Urinary bladder (tissue), 4 donors: ENCODE measurements around the gene TYK2. TPM values are rescaled to one million over a fixed set of nuclear protein-coding genes. Genes with fewer than 3 reads are reported as not detected.
A peak's percentile ranks its signal among the peaks of the same experiment; 100 is the strongest.
"Not testable (repeated sequence)": the region's sequence is repeated elsewhere in the genome, so short reads cannot be mapped to it uniquely, and the experiment has no call there.

ENCODE experiments used
- DNase-seq: peaks from one replicate; pipeline ENCODE4 v3.0.0-alpha.2; 2015; ENCODE audit errors: extremely low spot score
- H3K27ac ChIP-seq: one replicate; pipeline ENCODE4 v1.5.1; 2013; ENCODE audit warnings: low read depth, mild to moderate bottlenecking, moderate library complexity
- H3K36me3 ChIP-seq: one replicate; pipeline ENCODE4 v1.6.1; 2013; ENCODE audit warnings: mild to moderate bottlenecking, moderate library complexity; ENCODE audit not compliant: insufficient read depth
- H3K4me1 ChIP-seq: one replicate; pipeline ENCODE4 v1.6.1; 2013; ENCODE audit warnings: mild to moderate bottlenecking, moderate library complexity; ENCODE audit not compliant: insufficient read depth
- H3K4me3 ChIP-seq: one replicate; pipeline ENCODE4 v1.5.1; 2013; ENCODE audit warnings: low read depth, low read length
- WGBS: extraction: QIAGEN DNeasy Blood & Tissue Kit; methylation state at CpG from one replicate; pipeline ENCODE4 v1.1.7; 2013; 5-methylcytosine and 5-hydroxymethylcytosine counted together
- polyA plus RNA-seq: library from polyadenylated mRNA; stranded (reverse); fragments of 200-250 nt; gene quantifications from one replicate; pipeline ENCODE4 v1.2.3, GENCODE V29; 2013
- total RNA-seq: library from RNA; depleted of rRNA; stranded (reverse); fragments of >200 nt; gene quantifications from one replicate; pipeline ENCODE4 v1.2.3, GENCODE V29; 2014
- donor health status: healthy with polysubstance abuse.
- donor health status: healthy.

The TYK2 gene
- total and polyA plus RNA-seq, 2 donors = 55.5 to 72.1 TPM

GRCh38 chr19:10417541-10418234 is 37.3 kb upstream of the TYK2 start:
- Histone ChIP-seq H3K4me3 (no peak overlapping the region), H3K4me1 (peaks cover 1% of the 10 kb centered on the region), H3K36me3 (no peaks in the 10 kb centered on the region), H3K27ac (no peak overlapping the region)
- 9% methylated on average over 30 of the region's 30 CpGs for WGBS
- DNase-seq = no peak

GRCh38 chr19:10416380-10417257 is 36.2 kb upstream of the TYK2 start:
- DNase-seq = no peak
- no peak overlapping the region for H3K27ac ChIP-seq
- H3K4me3 ChIP-seq = peak overlapping the region; percentile 24
- H3K36me3 ChIP-seq = no peaks in the 10 kb centered on the region
- peaks cover 1% of the 10 kb centered on the region for H3K4me1 ChIP-seq
- WGBS = 3% methylated on average over 67 of the region's 67 CpGs

- DNase-seq = no peak
- H3K36me3 ChIP-seq = no peaks in the 10 kb centered on the region
- peaks cover 1% of the 10 kb centered on the region for H3K4me1 ChIP-seq
- H3K27ac ChIP-seq = no peak overlapping the region
- 5% methylated on average over 9 of the region's 9 CpGs for WGBS
- H3K4me3 ChIP-seq = peak overlapping the region; percentile 24
These were observed 35.7 kb upstream of the TYK2 start for GRCh38 chr19:10416083-10416379.

- WGBS = 76% methylated on average over 13 of the region's 13 CpGs
- no peak for DNase-seq
- no peaks in the 10 kb centered on the region for H3K4me1 ChIP-seq
- no peak overlapping the region for H3K4me3 ChIP-seq
- no peaks in the 10 kb centered on the region for H3K36me3 ChIP-seq
- no peak overlapping the region for H3K27ac ChIP-seq
These were observed 32.0 kb upstream of the TYK2 start for GRCh38 chr19:10412257-10412977.

- H3K4me1 ChIP-seq, H3K4me3 ChIP-seq, DNase-seq, H3K27ac ChIP-seq, H3K36me3 ChIP-seq: not testable (repeated sequence)
- 74% methylated on average over 5 of the region's 5 CpGs for WGBS
These were observed 30.9 kb upstream of the TYK2 start for GRCh38 chr19:10411224-10411623.

DNA sequence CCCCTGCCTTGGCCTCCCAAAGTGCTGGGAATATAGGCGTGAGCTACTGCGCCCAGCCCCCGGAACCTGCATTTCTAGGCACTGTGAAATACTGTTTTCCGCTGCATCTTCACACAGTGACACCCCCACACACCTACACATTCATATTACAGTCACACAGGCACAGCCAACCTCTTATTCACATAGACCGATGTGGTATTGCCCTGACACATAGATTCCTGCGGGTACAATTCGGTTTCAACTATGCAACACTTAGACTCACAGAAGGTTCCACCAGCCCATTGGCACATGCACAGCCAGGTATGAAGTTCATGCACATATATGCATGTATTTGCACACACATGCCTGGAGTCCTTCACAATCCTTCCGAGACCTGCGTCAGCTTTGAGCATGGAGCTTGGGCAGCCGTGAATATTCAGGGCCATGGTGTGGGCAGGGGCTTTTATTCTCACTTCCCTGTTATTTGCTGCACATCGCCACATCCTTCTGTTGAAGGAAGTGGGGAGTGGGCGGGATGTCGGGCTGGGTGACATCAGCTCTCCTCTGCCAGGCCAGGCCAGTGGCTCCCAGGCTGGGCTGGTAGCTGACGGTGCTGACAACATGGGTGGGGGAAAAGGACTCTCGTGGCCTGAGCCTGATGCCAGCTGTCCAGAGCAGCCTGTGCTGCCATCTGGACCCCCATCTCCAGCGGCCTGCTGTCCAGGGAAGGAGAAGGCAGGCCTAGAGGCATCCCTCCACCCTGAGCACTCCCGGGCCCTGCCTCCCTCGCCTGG is 28.3 kb upstream of the TYK2 start:
- DNase-seq = no peak
- 61% methylated on average over 18 of the region's 18 CpGs for WGBS

GRCh38 chr19:10407096-10407495 is 26.7 kb upstream of the TYK2 start:
- H3K36me3 ChIP-seq = no peaks in the 10 kb centered on the region
- H3K4me1 ChIP-seq = no peaks in the 10 kb centered on the region
- no peak overlapping the region for H3K27ac ChIP-seq
- no peak for DNase-seq
- no peak overlapping the region for H3K4me3 ChIP-seq

More for the DNA sequence above, 28.3 kb upstream of the TYK2 start:
- no peak overlapping the region for H3K4me3 ChIP-seq
- H3K36me3 ChIP-seq = no peaks in the 10 kb centered on the region
- no peak overlapping the region for H3K27ac ChIP-seq
- no peaks in the 10 kb centered on the region for H3K4me1 ChIP-seq

- 78% methylated on average over 6 of the region's 6 CpGs for WGBS
- no peak for DNase-seq
- Histone ChIP-seq H3K4me1 (no peaks in the 10 kb centered on the region), H3K36me3 (no peaks in the 10 kb centered on the region), H3K4me3 (no peak overlapping the region), H3K27ac (no peak overlapping the region)
These were observed 25.8 kb upstream of the TYK2 start for GRCh38 chr19:10406191-10406590.

DNA sequence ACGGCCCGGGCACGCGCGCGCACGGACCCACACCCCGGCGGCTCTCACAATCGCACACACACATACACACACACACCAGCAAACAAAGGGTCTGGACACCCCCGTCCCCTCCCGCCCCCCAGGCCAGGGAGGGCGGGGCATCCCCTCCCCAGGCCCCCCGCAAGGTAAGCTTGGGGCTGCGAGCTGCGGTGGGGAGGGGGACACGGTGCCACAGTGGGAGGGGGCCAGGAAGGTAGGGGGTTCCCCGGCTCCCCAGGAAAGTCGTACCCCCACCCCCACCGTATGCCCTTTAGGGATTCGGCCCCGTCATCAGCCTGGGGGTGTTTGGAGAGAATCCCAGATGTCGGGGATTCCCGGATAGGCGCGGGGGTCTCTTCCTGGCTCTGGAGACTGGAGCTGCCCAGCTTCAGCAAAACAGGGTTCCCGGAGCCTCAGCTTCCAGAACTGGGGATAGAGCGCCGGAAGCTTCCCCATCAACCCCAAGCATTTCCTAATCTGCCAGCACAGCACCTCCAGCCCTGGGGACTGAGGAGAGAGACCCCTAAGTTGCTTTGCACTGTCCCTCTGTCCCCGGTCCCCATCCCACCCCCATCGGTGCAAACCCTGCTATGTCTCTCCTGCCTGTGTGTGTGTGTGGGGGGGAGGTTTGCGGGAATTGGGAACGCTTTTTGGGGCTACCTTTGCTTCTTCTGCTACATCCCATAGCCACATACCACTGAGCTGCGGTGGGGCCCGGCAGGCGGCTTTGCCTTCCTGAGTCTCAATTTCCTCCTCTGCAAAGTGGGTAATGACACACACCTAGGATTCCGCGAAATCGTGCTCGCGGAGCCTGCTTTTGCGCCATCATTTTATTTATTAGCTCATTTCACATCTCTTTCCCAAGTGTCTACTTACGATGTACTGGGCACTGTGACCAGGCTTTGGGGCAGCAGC is 24.8 kb upstream of the TYK2 start:
- Histone ChIP-seq H3K36me3 (no peaks in the 10 kb centered on the region), H3K27ac (no peak overlapping the region), H3K4me1 (no peaks in the 10 kb centered on the region), H3K4me3 (no peak overlapping the region)
- DNase-seq = no peak
- 4% methylated on average over 43 of the region's 43 CpGs for WGBS

- WGBS = under 1% methylated on average over 69 of the region's 69 CpGs
- peak; percentile 91 for DNase-seq
- H3K27ac ChIP-seq = peak within 1 kb of the TSS; percentile 60
- peak within 1 kb of the TSS; percentile 76 for H3K4me3 ChIP-seq
- no peaks in the 10 kb centered on the region for H3K36me3 ChIP-seq
- H3K4me1 ChIP-seq = no peaks in the 10 kb centered on the region
These were observed 23.0 kb upstream of the TYK2 start, which contains the start of gene CDC37 for GRCh38 chr19:10403137-10404021. Gene CDC37, minus strand, starts transcription at chr19:10403542. Its CDS starts 63 bp downstream, at chr19:10403479.

GRCh38 chr19:10402441-10403038 is 22.2 kb upstream of the TYK2 start:
- WGBS = under 1% methylated on average over 15 of the region's 15 CpGs
- H3K4me1 ChIP-seq = no peaks in the 10 kb centered on the region

More at GRCh38 chr19:10402441-10403038, 22.2 kb upstream of the TYK2 start:
- DNase-seq = no peak
- H3K4me3 ChIP-seq = peak overlapping the region; percentile 76
- no peak overlapping the region for H3K27ac ChIP-seq
- H3K36me3 ChIP-seq = no peaks in the 10 kb centered on the region
